Mucosa of descending colon (tissue), 3 donors: ENCODE measurements around the gene MSANTD1. TPM values are rescaled to one million over a fixed set of nuclear protein-coding genes. Genes with fewer than 3 reads are reported as not detected.

Experiments
- ATAC-seq: fragments of 200-7000 bp; cut with Tn5 transposase; one replicate; pipeline ENCODE4 v1.9.1; 2020; ENCODE audit warnings: mild to moderate bottlenecking, moderate library complexity
- DNase-seq, 3 donors: peaks; one replicate each; pipeline ENCODE4 v3.0.0-alpha.2; 2020
- H3K36me3 ChIP-seq: fragments of 200-600 bp; one replicate; pipeline ENCODE4 v1.8.0; 2021; ENCODE audit warnings: low read depth, mild to moderate bottlenecking
- H3K4me1 ChIP-seq: fragments of 200-600 bp; one replicate; pipeline ENCODE4 v1.8.0; 2021; ENCODE audit warnings: low read depth, mild to moderate bottlenecking
- H3K4me3 ChIP-seq: fragments of 200-600 bp; one replicate; pipeline ENCODE4 v1.8.0; 2021; ENCODE audit warnings: mild to moderate bottlenecking
- H3K9me3 ChIP-seq: fragments of 200-600 bp; one replicate; pipeline ENCODE4 v1.8.0; 2021; ENCODE audit warnings: mild to moderate bottlenecking
- intact Hi-C, 2 donors: fragments of 100-400 bp; cut with DNase I in 1 of 2; cut with micrococcal nuclease in 1 of 2; formaldehyde crosslinking; loops; one replicate each; pipeline versions ENCODE4 v1.11.0 to v1.11.1; 2022; cut with DNase I, micrococcal nuclease
- total RNA-seq, 3 donors: library from RNA; stranded (reverse); fragmentation: NEBNext Ultra II Directional in 2 of 3; extraction: Animal tissue kit (Norgen Biotek cat#: 25700) in 2 of 3; gene quantifications; one replicate each; pipeline versions ENCODE4 v1.2.1 to v1.2.4, GENCODE V29; 2021 to 2023
- TF ChIP-seq, protein P1 (sequence below): fragments of 200-600 bp; IDR thresholded peaks from one replicate; pipeline ENCODE4 v1.8.0; 2022; ENCODE audit warnings: antibody characterized with exemption, mild to moderate bottlenecking
- donor health status: DM: no; HTN: no; CAD: no; lungs with moderate emphysema.
- donor health status: DM: no; HTN: no; CAD: no.
- donor health status: DM: no; HTN: yes; CAD: no.

The MSANTD1 gene
- total RNA-seq, 3 donors from 2014 or later = 0.58 to 1.3 (median 0.69) TPM

DNA sequence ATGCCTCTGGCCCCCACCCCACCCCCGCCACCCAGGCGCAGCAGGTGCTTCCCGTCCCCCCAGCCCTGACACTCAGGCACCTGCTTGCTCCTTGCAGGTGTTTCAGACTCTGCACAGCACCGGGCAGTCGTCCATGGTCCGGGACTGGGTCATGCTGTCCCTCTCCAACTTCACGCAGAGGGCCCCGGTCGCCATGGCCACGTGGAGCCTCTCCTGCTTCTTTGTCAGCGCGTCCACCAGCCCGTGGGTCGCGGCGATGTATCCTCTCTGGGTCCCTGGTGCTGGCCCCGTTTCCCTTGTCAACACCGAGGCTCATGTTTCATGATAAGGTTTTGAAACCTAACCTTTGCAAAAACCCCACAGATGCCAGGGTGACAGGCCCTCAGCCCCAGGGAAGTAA is 10.2 kb upstream of the MSANTD1 start:
- no peaks in the 10 kb centered on the region for H3K9me3 ChIP-seq
- no peak overlapping the region for H3K4me3 ChIP-seq
- intact Hi-C loops = no loop called here
- TF ChIP-seq, protein P1, sequence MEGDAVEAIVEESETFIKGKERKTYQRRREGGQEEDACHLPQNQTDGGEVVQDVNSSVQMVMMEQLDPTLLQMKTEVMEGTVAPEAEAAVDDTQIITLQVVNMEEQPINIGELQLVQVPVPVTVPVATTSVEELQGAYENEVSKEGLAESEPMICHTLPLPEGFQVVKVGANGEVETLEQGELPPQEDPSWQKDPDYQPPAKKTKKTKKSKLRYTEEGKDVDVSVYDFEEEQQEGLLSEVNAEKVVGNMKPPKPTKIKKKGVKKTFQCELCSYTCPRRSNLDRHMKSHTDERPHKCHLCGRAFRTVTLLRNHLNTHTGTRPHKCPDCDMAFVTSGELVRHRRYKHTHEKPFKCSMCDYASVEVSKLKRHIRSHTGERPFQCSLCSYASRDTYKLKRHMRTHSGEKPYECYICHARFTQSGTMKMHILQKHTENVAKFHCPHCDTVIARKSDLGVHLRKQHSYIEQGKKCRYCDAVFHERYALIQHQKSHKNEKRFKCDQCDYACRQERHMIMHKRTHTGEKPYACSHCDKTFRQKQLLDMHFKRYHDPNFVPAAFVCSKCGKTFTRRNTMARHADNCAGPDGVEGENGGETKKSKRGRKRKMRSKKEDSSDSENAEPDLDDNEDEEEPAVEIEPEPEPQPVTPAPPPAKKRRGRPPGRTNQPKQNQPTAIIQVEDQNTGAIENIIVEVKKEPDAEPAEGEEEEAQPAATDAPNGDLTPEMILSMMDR = no peak
- peak in 1 of 3 donors; percentile 41 for DNase-seq
- ATAC-seq = no peak
- H3K4me1 ChIP-seq = no peaks in the 10 kb centered on the region
- H3K36me3 ChIP-seq = no peaks in the 10 kb centered on the region

DNA sequence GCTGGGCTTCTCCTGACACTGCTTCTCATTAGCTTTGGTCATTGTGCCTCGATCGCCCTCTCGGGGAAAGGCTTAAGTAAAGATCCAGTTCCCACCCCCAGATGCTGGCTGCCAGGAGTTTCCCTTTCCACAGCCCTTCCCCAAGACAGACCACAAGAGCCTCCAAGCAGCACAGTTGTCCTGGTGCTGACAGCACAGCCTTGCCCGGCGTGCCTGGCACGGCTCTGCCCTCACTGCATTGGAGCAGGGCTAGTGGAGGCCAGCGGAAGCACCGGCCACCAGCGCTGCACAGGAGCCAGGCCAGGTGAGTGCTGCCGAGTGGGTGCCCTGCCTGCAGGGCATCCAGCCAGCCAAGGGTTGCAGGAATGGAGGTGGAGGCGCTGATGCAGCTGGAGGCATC is 9.7 kb upstream of the MSANTD1 start:
- ATAC-seq (no peak), DNase-seq (peak in 1 of 3 donors; percentile 33)
- Histone ChIP-seq H3K4me1 (no peaks in the 10 kb centered on the region), H3K9me3 (no peaks in the 10 kb centered on the region), H3K4me3 (no peak overlapping the region), H3K36me3 (no peaks in the 10 kb centered on the region)
- intact Hi-C loops = no loop called here
- TF ChIP-seq, protein P1 = no peak

DNA sequence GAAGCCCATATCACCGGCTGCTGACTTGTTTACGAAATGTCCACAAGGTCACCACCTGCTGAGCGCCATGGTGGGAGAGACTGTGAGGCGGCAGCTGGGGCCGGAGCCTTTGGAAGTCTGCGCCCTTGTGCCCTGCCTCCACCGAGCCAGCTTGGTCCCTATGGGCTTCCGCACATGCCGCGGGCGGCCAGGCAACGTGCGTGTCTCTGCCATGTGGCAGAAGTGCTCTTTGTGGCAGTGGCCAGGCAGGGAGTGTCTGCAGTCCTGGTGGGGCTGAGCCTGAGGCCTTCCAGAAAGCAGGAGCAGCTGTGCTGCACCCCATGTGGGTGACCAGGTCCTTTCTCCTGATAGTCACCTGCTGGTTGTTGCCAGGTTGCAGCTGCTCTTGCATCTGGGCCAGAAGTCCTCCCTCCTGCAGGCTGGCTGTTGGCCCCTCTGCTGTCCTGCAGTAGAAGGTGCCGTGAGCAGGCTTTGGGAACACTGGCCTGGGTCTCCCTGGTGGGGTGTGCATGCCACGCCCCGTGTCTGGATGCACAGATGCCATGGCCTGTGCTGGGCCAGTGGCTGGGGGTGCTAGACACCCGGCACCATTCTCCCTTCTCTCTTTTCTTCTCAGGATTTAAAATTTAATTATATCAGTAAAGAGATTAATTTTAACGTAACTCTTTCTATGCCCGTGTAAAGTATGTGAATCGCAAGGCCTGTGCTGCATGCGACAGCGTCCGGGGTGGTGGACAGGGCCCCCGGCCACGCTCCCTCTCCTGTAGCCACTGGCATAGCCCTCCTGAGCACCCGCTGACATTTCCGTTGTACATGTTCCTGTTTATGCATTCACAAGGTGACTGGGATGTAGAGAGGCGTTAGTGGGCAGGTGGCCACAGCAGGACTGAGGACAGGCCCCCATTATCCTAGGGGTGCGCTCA is 8.7 kb upstream of the MSANTD1 start:
- DNase-seq = peak in 1 of 3 donors; percentile 38
- H3K36me3 ChIP-seq = no peaks in the 10 kb centered on the region
- TF ChIP-seq, protein P1 = no peak
- ATAC-seq = no peak
- H3K9me3 ChIP-seq = no peaks in the 10 kb centered on the region
- no peak overlapping the region for H3K4me3 ChIP-seq
- intact Hi-C loops = no loop called here
- no peaks in the 10 kb centered on the region for H3K4me1 ChIP-seq

DNA sequence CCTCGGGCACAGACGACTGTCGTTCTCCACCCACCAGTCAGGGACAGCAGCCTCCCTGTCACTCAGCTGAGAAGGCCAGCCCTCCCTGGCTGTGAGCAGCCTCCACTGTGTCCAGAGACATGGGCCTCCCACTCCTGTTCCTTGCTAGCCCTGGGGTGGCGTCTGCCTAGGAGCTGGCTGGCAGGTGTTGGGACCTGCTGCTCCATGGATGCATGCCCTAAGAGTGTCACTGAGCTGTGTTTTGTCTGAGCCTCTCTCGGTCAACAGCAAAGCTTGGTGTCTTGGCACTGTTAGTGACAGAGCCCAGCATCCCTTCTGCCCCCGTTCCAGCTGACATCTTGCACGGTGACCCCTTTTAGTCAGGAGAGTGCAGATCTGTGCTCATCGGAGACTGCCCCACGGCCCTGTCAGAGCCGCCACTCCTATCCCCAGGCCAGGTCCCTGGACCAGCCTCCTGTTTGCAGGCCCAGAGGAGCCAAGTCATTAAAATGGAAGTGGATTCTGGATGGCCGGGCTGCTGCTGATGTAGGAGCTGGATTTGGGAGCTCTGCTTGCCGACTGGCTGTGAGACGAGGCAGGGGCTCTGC is 7.9 kb upstream of the MSANTD1 start:
- H3K36me3 ChIP-seq = no peaks in the 10 kb centered on the region
- DNase-seq (peak in 1 of 3 donors; percentile 38), ATAC-seq (no peak)
- no peak overlapping the region for H3K4me3 ChIP-seq
- H3K9me3 ChIP-seq = no peaks in the 10 kb centered on the region
- TF ChIP-seq, protein P1 = no peak
- intact Hi-C loops = no loop called here
- H3K4me1 ChIP-seq = no peaks in the 10 kb centered on the region

DNA sequence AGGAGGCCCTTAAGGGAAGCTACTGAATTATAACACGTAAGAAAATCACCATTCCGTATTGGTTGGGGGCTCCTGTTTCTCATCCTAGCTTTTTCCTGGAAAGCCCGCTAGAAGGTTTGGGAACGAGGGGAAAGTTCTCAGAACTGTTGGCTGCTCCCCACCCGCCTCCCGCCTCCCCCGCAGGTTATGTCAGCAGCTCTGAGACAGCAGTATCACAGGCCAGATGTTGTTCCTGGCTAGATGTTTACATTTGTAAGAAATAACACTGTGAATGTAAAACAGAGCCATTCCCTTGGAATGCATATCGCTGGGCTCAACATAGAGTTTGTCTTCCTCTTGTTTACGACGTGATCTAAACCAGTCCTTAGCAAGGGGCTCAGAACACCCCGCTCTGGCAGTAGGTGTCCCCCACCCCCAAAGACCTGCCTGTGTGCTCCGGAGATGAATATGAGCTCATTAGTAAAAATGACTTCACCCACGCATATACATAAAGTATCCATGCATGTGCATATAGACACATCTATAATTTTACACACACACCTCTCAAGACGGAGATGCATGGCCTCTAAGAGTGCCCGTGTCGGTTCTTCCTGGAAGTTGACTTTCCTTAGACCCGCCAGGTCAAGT is 6.9 kb upstream of the MSANTD1 start:
- H3K36me3 ChIP-seq = no peaks in the 10 kb centered on the region
- H3K4me3 ChIP-seq = no peak overlapping the region
- H3K9me3 ChIP-seq = no peaks in the 10 kb centered on the region
- TF ChIP-seq, protein P1 = no peak
- peak in 2 of 3 donors; percentile 20 to 31 for DNase-seq
- no peaks in the 10 kb centered on the region for H3K4me1 ChIP-seq
- intact Hi-C loops = no loop called here
- no peak for ATAC-seq
